ENCODE results near the gene RTF2.
"Not testable (repeated sequence)": the region's sequence is repeated elsewhere in the genome, so short reads cannot be mapped to it uniquely, and the experiment has no call there.

The RTF2 gene

GRCh38 chr20:56552911-56553629 lies 84.6 kb downstream of the RTF2 start:
- CTCF ChIA-PET: interaction anchor here (1.5 kb wide), 1 partner anchor 442 kb away, joined by 3 read pairs; no protein-coding TSS in a partner anchor
- Histone ChIP-seq H3K27ac (ENCODE audit: insufficient read depth in 1 of 2, low read depth in 1 of 2, low read length in 2 of 2, poor library complexity in 1 of 2, severe bottlenecking in 2 of 2) (no peak overlapping the region), H3K36me3 (ENCODE audit: control insufficient read depth in 4 of 4, insufficient read depth in 4 of 4, low read length in 3 of 4) (no peaks in the 10 kb centered on the region), H3K4me3 (ENCODE audit: control insufficient read depth in 1 of 7, extremely low read depth in 1 of 7, insufficient read depth in 4 of 7, low read depth in 2 of 7, low read length in 6 of 7) (no peak overlapping the region), H3K9me3 (ENCODE audit: control extremely low read depth in 1 of 5, control insufficient read depth in 4 of 5, insufficient read depth in 2 of 5, low read depth in 1 of 5, low read length in 4 of 5) (no peaks in the 10 kb centered on the region), H3K4me1 (ENCODE audit: control extremely low read depth in 1 of 4, control insufficient read depth in 4 of 4, insufficient read depth in 4 of 4, low read length in 3 of 4) (peaks cover 6 to 13% (median 9%) of the 10 kb centered on the region in 4 experiments), H3K27me3 (replicated peaks in 2 of 5; ENCODE audit: control insufficient read depth in 4 of 5, insufficient read depth in 5 of 5, low read length in 4 of 5) (peaks cover 0 to 2% (median 0%) of the 10 kb centered on the region in 5 experiments)
- 73% methylated on average over 3 of the region's 8 CpGs for WGBS (ENCODE audit: insufficient coverage)
- POLR2A ChIA-PET: no interaction called here
- no peak for DNase-seq

- DNase-seq: peak; percentile 47 to 92 (median 88)
- peak overlapping the region in 2 of 7 experiments; percentile 22 to 39 for H3K4me3 ChIP-seq (ENCODE audit: control insufficient read depth in 1 of 7, extremely low read depth in 1 of 7, insufficient read depth in 4 of 7, low read depth in 2 of 7, low read length in 6 of 7)
- peaks cover 6 to 13% (median 9%) of the 10 kb centered on the region in 4 experiments for H3K4me1 ChIP-seq (ENCODE audit: control extremely low read depth in 1 of 4, control insufficient read depth in 4 of 4, insufficient read depth in 4 of 4, low read length in 3 of 4)
- POLR2A ChIA-PET: interaction anchor here (0.6 to 0.9 kb wide), 2 partner anchors 24 to 144 kb away, joined by 3 to 5 read pairs; no protein-coding TSS in a partner anchor
- H3K36me3 ChIP-seq (ENCODE audit: control insufficient read depth in 4 of 4, insufficient read depth in 4 of 4, low read length in 3 of 4): no peaks in the 10 kb centered on the region
- H3K9me3 ChIP-seq (ENCODE audit: control extremely low read depth in 1 of 5, control insufficient read depth in 4 of 5, insufficient read depth in 2 of 5, low read depth in 1 of 5, low read length in 4 of 5): no peaks in the 10 kb centered on the region
- H3K27me3 ChIP-seq (replicated peaks in 2 of 5; ENCODE audit: control insufficient read depth in 4 of 5, insufficient read depth in 5 of 5, low read length in 4 of 5): peaks cover 0 to under 1% (median 0%) of the 10 kb centered on the region in 5 experiments
- WGBS (ENCODE audit: insufficient coverage): 0% methylated on average over 3 of the region's 4 CpGs
- CTCF ChIA-PET: interaction anchor here (1.5 kb wide), 1 partner anchor 440 kb away, joined by 3 read pairs; no protein-coding TSS in a partner anchor
- no peak overlapping the region for H3K27ac ChIP-seq (ENCODE audit: insufficient read depth in 1 of 2, low read depth in 1 of 2, low read length in 2 of 2, poor library complexity in 1 of 2, severe bottlenecking in 2 of 2)
These were observed 86.4 kb downstream of the RTF2 start for GRCh38 chr20:56554869-56555268.

- CTCF ChIA-PET: interaction anchor here (0.8 to 1.0 kb wide), 2 partner anchors 9 to 10 kb away, joined by 3 read pairs; no protein-coding TSS in a partner anchor
- POLR2A ChIA-PET: no interaction called here
- 70% methylated on average over 3 of the region's 6 CpGs for WGBS (ENCODE audit: insufficient coverage)
These were observed 90.5 kb downstream of the RTF2 start for GRCh38 chr20:56558968-56559367.

GRCh38 chr20:56564526-56564925 lies 96.1 kb downstream of the RTF2 start:
- POLR2A ChIA-PET; H3K27ac ChIP-seq (ENCODE audit: insufficient read depth in 1 of 2, low read depth in 1 of 2, low read length in 2 of 2, poor library complexity in 1 of 2, severe bottlenecking in 2 of 2); H3K4me3 ChIP-seq (ENCODE audit: control insufficient read depth in 1 of 7, extremely low read depth in 1 of 7, insufficient read depth in 4 of 7, low read depth in 2 of 7, low read length in 6 of 7); H3K4me1 ChIP-seq (ENCODE audit: control extremely low read depth in 1 of 4, control insufficient read depth in 4 of 4, insufficient read depth in 4 of 4, low read length in 3 of 4); DNase-seq; H3K36me3 ChIP-seq (ENCODE audit: control insufficient read depth in 4 of 4, insufficient read depth in 4 of 4, low read length in 3 of 4); H3K27me3 ChIP-seq (replicated peaks in 2 of 5; ENCODE audit: control insufficient read depth in 4 of 5, insufficient read depth in 5 of 5, low read length in 4 of 5); H3K9me3 ChIP-seq (ENCODE audit: control extremely low read depth in 1 of 5, control insufficient read depth in 4 of 5, insufficient read depth in 2 of 5, low read depth in 1 of 5, low read length in 4 of 5): not testable (repeated sequence)
- WGBS (ENCODE audit: insufficient coverage): 88% methylated on average over 6 of the region's 6 CpGs
- CTCF ChIA-PET: interaction anchor here (0.6 to 2.8 kb wide), 3 partner anchors 9 to 230 kb away, joined by 3 to 10 read pairs (median 3); no protein-coding TSS in a partner anchor

More at GRCh38 chr20:56558968-56559367, 90.5 kb downstream of the RTF2 start:
- Histone ChIP-seq H3K27me3 (replicated peaks in 2 of 5; ENCODE audit: control insufficient read depth in 4 of 5, insufficient read depth in 5 of 5, low read length in 4 of 5) (peaks cover 0 to 3% (median 0%) of the 10 kb centered on the region in 5 experiments), H3K4me3 (ENCODE audit: control insufficient read depth in 1 of 7, extremely low read depth in 1 of 7, insufficient read depth in 4 of 7, low read depth in 2 of 7, low read length in 6 of 7) (no peak overlapping the region), H3K36me3 (ENCODE audit: control insufficient read depth in 4 of 4, insufficient read depth in 4 of 4, low read length in 3 of 4) (no peaks in the 10 kb centered on the region), H3K9me3 (ENCODE audit: control extremely low read depth in 1 of 5, control insufficient read depth in 4 of 5, insufficient read depth in 2 of 5, low read depth in 1 of 5, low read length in 4 of 5) (no peaks in the 10 kb centered on the region), H3K27ac (ENCODE audit: insufficient read depth in 1 of 2, low read depth in 1 of 2, low read length in 2 of 2, poor library complexity in 1 of 2, severe bottlenecking in 2 of 2) (no peak overlapping the region), H3K4me1 (ENCODE audit: control extremely low read depth in 1 of 4, control insufficient read depth in 4 of 4, insufficient read depth in 4 of 4, low read length in 3 of 4) (peaks cover 6 to 13% (median 9%) of the 10 kb centered on the region in 4 experiments)
- DNase-seq: no peak

- Histone ChIP-seq H3K9me3 (ENCODE audit: control extremely low read depth in 1 of 5, control insufficient read depth in 4 of 5, insufficient read depth in 2 of 5, low read depth in 1 of 5, low read length in 4 of 5) (no peaks in the 10 kb centered on the region), H3K4me1 (ENCODE audit: control extremely low read depth in 1 of 4, control insufficient read depth in 4 of 4, insufficient read depth in 4 of 4, low read length in 3 of 4) (no peaks in the 10 kb centered on the region), H3K36me3 (ENCODE audit: control insufficient read depth in 4 of 4, insufficient read depth in 4 of 4, low read length in 3 of 4) (no peaks in the 10 kb centered on the region), H3K27ac (ENCODE audit: insufficient read depth in 1 of 2, low read depth in 1 of 2, low read length in 2 of 2, poor library complexity in 1 of 2, severe bottlenecking in 2 of 2) (no peak overlapping the region), H3K4me3 (ENCODE audit: control insufficient read depth in 1 of 7, extremely low read depth in 1 of 7, insufficient read depth in 4 of 7, low read depth in 2 of 7, low read length in 6 of 7) (no peak overlapping the region), H3K27me3 (replicated peaks in 2 of 5; ENCODE audit: control insufficient read depth in 4 of 5, insufficient read depth in 5 of 5, low read length in 4 of 5) (peaks cover 0 to 4% (median 0%) of the 10 kb centered on the region in 5 experiments)
- ChIA-PET POLR2A (no interaction called here), CTCF (interaction anchor here (1.2 to 2.8 kb wide), 2 partner anchors 10 to 14 kb away, joined by 3 to 10 read pairs; no protein-coding TSS in a partner anchor)
- 85% methylated on average over 3 of the region's 4 CpGs for WGBS (ENCODE audit: insufficient coverage)
- DNase-seq: no peak
These were observed 97.1 kb downstream of the RTF2 start for GRCh38 chr20:56565511-56565910.

GRCh38 chr20:56566621-56567020 lies 98.2 kb downstream of the RTF2 start:
- Histone ChIP-seq H3K27ac (ENCODE audit: insufficient read depth in 1 of 2, low read depth in 1 of 2, low read length in 2 of 2, poor library complexity in 1 of 2, severe bottlenecking in 2 of 2) (no peak overlapping the region), H3K4me1 (ENCODE audit: control extremely low read depth in 1 of 4, control insufficient read depth in 4 of 4, insufficient read depth in 4 of 4, low read length in 3 of 4) (no peaks in the 10 kb centered on the region), H3K27me3 (replicated peaks in 2 of 5; ENCODE audit: control insufficient read depth in 4 of 5, insufficient read depth in 5 of 5, low read length in 4 of 5) (peaks cover 0 to 4% (median 0%) of the 10 kb centered on the region in 5 experiments), H3K4me3 (ENCODE audit: control insufficient read depth in 1 of 7, extremely low read depth in 1 of 7, insufficient read depth in 4 of 7, low read depth in 2 of 7, low read length in 6 of 7) (no peak overlapping the region), H3K36me3 (ENCODE audit: control insufficient read depth in 4 of 4, insufficient read depth in 4 of 4, low read length in 3 of 4) (no peaks in the 10 kb centered on the region), H3K9me3 (ENCODE audit: control extremely low read depth in 1 of 5, control insufficient read depth in 4 of 5, insufficient read depth in 2 of 5, low read depth in 1 of 5, low read length in 4 of 5) (peaks cover 0 to 4% (median 0%) of the 10 kb centered on the region in 5 experiments)
- no peak for DNase-seq
- POLR2A ChIA-PET: no interaction called here
- 96% methylated on average over 2 of the region's 3 CpGs for WGBS (ENCODE audit: insufficient coverage)
- CTCF ChIA-PET: interaction anchor here (1.2 to 2.8 kb wide), 2 partner anchors 11 to 16 kb away, joined by 3 to 10 read pairs; no protein-coding TSS in a partner anchor
